MM.1S (cell line): Measurements from ENCODE around the gene UBXN2A.

Experiments
- EZH2 ChIP-seq: fragments of 300-600 bp; sonication (generic); optimal IDR thresholded peaks from 2 replicates; pipeline ENCODE3; 2017; ENCODE audit warnings: low read depth, mild to moderate bottlenecking, antibody characterized with exemption, low read length, mixed read lengths
- TF ChIP-seq, protein P1 (sequence below): fragments of 300-600 bp; sonication (generic); IDR thresholded peaks from 2 replicates; pipeline ENCODE4 v1.5.1; 2016; ENCODE audit warnings: antibody characterized with exemption, low read length, mixed read lengths

DNA sequence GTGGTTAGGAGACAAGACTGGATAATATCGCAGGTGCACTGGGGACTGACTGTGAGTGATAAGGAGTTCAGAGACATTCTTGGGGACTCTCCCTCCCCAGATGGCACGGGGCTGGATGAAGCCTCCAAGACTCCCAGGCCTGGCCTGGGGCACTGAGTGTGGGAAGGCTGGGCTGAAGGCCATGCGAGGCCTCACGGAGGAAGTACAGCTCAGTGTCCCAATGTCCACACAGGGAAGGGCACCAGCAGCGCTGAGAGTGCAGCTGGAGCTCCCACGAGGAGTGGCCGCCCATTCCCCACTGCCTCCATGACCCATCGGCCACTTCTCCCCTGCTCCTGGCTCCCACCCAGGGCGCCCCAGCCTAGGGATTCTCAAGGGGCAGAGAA lies 76.1 kb downstream of the UBXN2A start:
- TF ChIP-seq, protein P1, sequence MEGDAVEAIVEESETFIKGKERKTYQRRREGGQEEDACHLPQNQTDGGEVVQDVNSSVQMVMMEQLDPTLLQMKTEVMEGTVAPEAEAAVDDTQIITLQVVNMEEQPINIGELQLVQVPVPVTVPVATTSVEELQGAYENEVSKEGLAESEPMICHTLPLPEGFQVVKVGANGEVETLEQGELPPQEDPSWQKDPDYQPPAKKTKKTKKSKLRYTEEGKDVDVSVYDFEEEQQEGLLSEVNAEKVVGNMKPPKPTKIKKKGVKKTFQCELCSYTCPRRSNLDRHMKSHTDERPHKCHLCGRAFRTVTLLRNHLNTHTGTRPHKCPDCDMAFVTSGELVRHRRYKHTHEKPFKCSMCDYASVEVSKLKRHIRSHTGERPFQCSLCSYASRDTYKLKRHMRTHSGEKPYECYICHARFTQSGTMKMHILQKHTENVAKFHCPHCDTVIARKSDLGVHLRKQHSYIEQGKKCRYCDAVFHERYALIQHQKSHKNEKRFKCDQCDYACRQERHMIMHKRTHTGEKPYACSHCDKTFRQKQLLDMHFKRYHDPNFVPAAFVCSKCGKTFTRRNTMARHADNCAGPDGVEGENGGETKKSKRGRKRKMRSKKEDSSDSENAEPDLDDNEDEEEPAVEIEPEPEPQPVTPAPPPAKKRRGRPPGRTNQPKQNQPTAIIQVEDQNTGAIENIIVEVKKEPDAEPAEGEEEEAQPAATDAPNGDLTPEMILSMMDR, result no peak
- TF ChIP-seq EZH2, result no peak
